ENCODE results near the gene OR9Q2.
"Not testable (repeated sequence)": the region's sequence is repeated elsewhere in the genome, so short reads cannot be mapped to it uniquely, and the experiment has no call there.

Gene OR9Q2

GRCh38 chr11:58212420-58212819, 23.6 kb downstream of the OR9Q2 start, which contains the start of gene OR1S1:
OR1S1 (plus strand) TSS chr11:58212720.
- not testable (repeated sequence) for H3K9ac ChIP-seq (ENCODE audit: low read depth, low read length); H3K4me1 ChIP-seq (ENCODE audit: insufficient read depth, low read length); H3K9me3 ChIP-seq (ENCODE audit: control insufficient read depth, insufficient read depth, low read length); H3K36me3 ChIP-seq (ENCODE audit: insufficient read depth, low read length)

DNA sequence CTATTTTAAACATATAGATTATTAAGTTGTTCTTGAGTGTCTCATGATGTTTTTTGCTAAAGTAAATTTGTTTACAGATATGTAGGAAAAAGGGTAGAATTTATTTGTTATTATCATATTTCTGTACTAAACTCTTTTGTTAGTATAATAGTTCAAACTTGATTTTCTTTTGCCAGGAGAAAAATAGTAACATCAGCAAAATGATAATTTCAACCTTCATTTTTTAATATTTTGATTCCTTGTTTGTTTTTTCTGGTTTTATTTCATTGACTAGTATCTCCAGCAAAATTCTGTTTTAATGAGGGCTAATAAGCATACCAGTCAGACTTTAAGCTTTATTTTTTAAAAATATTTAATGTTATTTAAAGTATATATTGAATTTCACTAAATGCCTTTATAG, 27.6 kb downstream of the OR9Q2 start:
- Histone ChIP-seq H3K9me3 (ENCODE audit: control insufficient read depth, insufficient read depth, low read length) (no peaks in the 10 kb centered on the region), H3K4me1 (ENCODE audit: insufficient read depth, low read length) (no peaks in the 10 kb centered on the region), H3K9ac (ENCODE audit: low read depth, low read length) (no peak overlapping the region)

DNA sequence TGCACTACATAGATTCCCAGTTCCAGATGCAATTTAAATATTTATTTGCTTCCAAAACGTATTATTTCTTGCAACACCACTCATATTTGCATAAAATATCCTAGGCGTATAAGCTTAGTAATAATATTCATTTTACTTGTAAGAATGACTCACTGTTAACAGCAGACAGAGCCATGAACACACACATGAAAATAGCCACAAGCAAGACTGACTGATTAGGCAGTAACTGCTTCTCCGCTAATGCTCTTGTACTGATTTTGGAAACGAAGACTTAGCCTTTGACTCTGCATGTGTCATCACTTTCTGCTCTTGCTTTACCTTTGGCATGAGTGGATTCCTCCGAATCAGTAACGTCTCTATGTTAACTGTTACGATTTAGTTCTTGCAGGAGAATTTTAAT, 33.9 kb downstream of the OR9Q2 start:
- no peaks in the 10 kb centered on the region for H3K4me1 ChIP-seq (ENCODE audit: insufficient read depth, low read length)
- H3K36me3 ChIP-seq (ENCODE audit: insufficient read depth, low read length) = no peaks in the 10 kb centered on the region
- no peaks in the 10 kb centered on the region for H3K9me3 ChIP-seq (ENCODE audit: control insufficient read depth, insufficient read depth, low read length)
- no peak overlapping the region for H3K9ac ChIP-seq (ENCODE audit: low read depth, low read length)

More for the DNA sequence above, 27.6 kb downstream of the OR9Q2 start:
- no peaks in the 10 kb centered on the region for H3K36me3 ChIP-seq (ENCODE audit: insufficient read depth, low read length)

GRCh38 chr11:58227956-58228615, 39.2 kb downstream of the OR9Q2 start:
- H3K9ac ChIP-seq (ENCODE audit: low read depth, low read length) = no peak overlapping the region
- H3K4me1 ChIP-seq (ENCODE audit: insufficient read depth, low read length) = no peaks in the 10 kb centered on the region
- H3K9me3 ChIP-seq (ENCODE audit: control insufficient read depth, insufficient read depth, low read length) = no peaks in the 10 kb centered on the region; the same call in 1 of the 2 replicates
- no peaks in the 10 kb centered on the region for H3K36me3 ChIP-seq (ENCODE audit: insufficient read depth, low read length)

Data from ES-I3 (cell line).